Left ventricle myocardium inferior (tissue), 1 donor: ENCODE measurements around the gene NSUN4. TPM values are rescaled to one million over a fixed set of nuclear protein-coding genes. Genes with fewer than 3 reads are reported as not detected.

ENCODE experiments used
- DNase-seq: peaks from one replicate; pipeline ENCODE4 v3.0.0-alpha.2; 2020
- H3K27ac ChIP-seq: fragments of 200-600 bp; replicated peaks from 2 replicates; pipeline ENCODE4 v1.8.0; 2021
- H3K27me3 ChIP-seq: fragments of 200-600 bp; 2 replicates; pipeline ENCODE4 v1.8.0; 2021; ENCODE audit warnings: low read depth
- H3K36me3 ChIP-seq: fragments of 200-600 bp; 2 replicates; pipeline ENCODE4 v1.8.0; 2021
- H3K4me1 ChIP-seq: fragments of 200-600 bp; 2 replicates; pipeline ENCODE4 v1.8.0; 2021
- H3K4me3 ChIP-seq: fragments of 200-600 bp; 2 replicates; pipeline ENCODE4 v1.8.0; 2021; ENCODE audit warnings: mild to moderate bottlenecking, moderate library complexity
- H3K9me3 ChIP-seq: fragments of 200-600 bp; replicated peaks from 2 replicates; pipeline ENCODE4 v1.8.0; 2021
- intact Hi-C: fragments of 100-400 bp; cut with micrococcal nuclease; formaldehyde crosslinking; loops from one replicate; pipeline ENCODE4 v1.11.0; 2022
- total RNA-seq: library from RNA; stranded (reverse); fragmentation: NEBNext Ultra II Directional; extraction: Animal tissue kit (Norgen Biotek cat#: 25700); gene quantifications from one replicate; pipeline ENCODE4 v1.2.1, GENCODE V29; 2021
- TF ChIP-seq, protein P1 (sequence below): fragments of 200-600 bp; IDR thresholded peaks from 2 replicates; pipeline ENCODE4 v1.8.0; 2021; ENCODE audit warnings: antibody characterized with exemption, mild to moderate bottlenecking, borderline replicate concordance
- donor health status: DM: no; HTN: yes; CAD: no; lungs with severe emphysema.

NSUN4 gene
- total RNA-seq, 1 donor from 2014 or later = 14.1 TPM

GRCh38 chr1:46410156-46411009 lies 69.8 kb downstream of the NSUN4 start:
- Histone ChIP-seq H3K9me3 (no peaks in the 10 kb centered on the region), H3K27ac (no peak overlapping the region), H3K36me3 (peaks cover 4% of the 10 kb centered on the region), H3K4me1 (peaks cover 4% of the 10 kb centered on the region), H3K4me3 (no peak overlapping the region), H3K27me3 (no peaks in the 10 kb centered on the region)
- intact Hi-C loops = no loop called here
- DNase-seq = no peak
- TF ChIP-seq, protein P1, sequence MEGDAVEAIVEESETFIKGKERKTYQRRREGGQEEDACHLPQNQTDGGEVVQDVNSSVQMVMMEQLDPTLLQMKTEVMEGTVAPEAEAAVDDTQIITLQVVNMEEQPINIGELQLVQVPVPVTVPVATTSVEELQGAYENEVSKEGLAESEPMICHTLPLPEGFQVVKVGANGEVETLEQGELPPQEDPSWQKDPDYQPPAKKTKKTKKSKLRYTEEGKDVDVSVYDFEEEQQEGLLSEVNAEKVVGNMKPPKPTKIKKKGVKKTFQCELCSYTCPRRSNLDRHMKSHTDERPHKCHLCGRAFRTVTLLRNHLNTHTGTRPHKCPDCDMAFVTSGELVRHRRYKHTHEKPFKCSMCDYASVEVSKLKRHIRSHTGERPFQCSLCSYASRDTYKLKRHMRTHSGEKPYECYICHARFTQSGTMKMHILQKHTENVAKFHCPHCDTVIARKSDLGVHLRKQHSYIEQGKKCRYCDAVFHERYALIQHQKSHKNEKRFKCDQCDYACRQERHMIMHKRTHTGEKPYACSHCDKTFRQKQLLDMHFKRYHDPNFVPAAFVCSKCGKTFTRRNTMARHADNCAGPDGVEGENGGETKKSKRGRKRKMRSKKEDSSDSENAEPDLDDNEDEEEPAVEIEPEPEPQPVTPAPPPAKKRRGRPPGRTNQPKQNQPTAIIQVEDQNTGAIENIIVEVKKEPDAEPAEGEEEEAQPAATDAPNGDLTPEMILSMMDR = no peak

DNA sequence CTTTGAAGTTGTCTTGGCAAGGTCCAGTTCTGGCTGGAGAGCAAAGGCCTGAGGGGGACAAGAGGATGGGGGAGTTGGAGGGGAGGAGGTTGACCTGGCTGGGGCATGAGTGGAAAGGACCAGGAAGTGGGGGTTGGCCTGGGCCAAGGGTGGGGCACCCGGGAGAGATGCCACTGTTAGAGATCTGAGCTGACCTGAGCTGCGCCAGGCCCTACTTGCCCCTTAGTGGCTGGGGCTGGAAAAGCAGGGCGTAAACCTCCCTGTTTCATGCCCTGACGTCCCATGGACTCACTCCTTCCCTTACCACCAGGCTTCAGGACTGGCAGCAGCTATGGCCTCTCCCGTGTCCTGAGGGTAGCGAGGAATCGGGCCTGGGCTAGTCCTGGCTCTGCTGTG lies 70.4 kb downstream of the NSUN4 start:
- H3K4me3 ChIP-seq = no peak overlapping the region
- peaks cover 3% of the 10 kb centered on the region for H3K4me1 ChIP-seq
- H3K27me3 ChIP-seq = no peaks in the 10 kb centered on the region
- no peak overlapping the region for H3K27ac ChIP-seq
- no peaks in the 10 kb centered on the region for H3K9me3 ChIP-seq
- TF ChIP-seq, protein P1 = no peak
- H3K36me3 ChIP-seq = peaks cover 4% of the 10 kb centered on the region
- no peak for DNase-seq
- intact Hi-C loops = no loop called here

Other genes with a start within 250 kb of the NSUN4 start
- 32.7 TPM for gene PIK3R3, start 208.2 kb upstream of the NSUN4 start, total RNA-seq
- gene TSPAN1, start 165.7 kb upstream of the NSUN4 start, total RNA-seq = 1.4 TPM
- not detected for gene P3R3URF, start 164.3 kb upstream of the NSUN4 start, total RNA-seq
- 142 TPM for gene POMGNT1, start 142.4 kb upstream of the NSUN4 start, total RNA-seq
- gene LURAP1, start 137.5 kb upstream of the NSUN4 start, total RNA-seq = 11.6 TPM
- gene RAD54L, start 93.0 kb upstream of the NSUN4 start, total RNA-seq = 0.71 TPM
- 38.8 TPM for gene LRRC41, start 37.2 kb upstream of the NSUN4 start, total RNA-seq
- 1,085 TPM for gene UQCRH, start 37.1 kb upstream of the NSUN4 start, total RNA-seq
- 2.8 TPM for gene FAAH, start 53.5 kb downstream of the NSUN4 start, total RNA-seq
- not detected for gene DMBX1, start 149.0 kb downstream of the NSUN4 start, total RNA-seq
- gene KNCN, start 210.8 kb downstream of the NSUN4 start, total RNA-seq = not detected